ENCODE measurements around the gene ARMC8. TPM values are rescaled to one million over a fixed set of nuclear protein-coding genes. Genes with fewer than 3 reads are reported as not detected.

Gene ARMC8
- total RNA-seq, 1 donor from 2014 or later: 46.5 TPM

DNA sequence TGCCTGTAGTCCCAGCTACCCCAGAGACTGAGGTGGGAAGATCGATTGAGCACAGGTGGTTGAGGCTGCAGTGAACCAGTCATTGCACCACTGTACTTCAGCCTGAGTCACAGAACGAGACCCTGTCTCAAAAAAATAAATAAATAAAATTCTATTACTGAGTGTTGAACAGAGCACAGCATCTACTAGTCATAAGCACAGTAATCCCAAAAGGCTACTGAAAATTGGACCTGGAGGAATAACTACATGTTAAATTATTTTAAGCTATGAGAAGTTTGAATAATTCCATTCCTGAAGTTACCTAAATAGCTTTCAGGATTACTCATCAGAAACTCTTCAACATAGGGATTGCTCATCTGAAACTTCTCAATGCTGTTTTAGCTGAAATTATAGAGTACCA is 43.4 kb downstream of the ARMC8 start:
- Mint-ChIP-seq H3K4me3 (ENCODE audit: unreplicated experiment) (no peak overlapping the region), H3K4me1 (ENCODE audit: unreplicated experiment) (peaks cover 17% of the 10 kb centered on the region), H3K9me3 (ENCODE audit: unreplicated experiment) (no peaks in the 10 kb centered on the region), H3K27ac (ENCODE audit: unreplicated experiment) (no peak overlapping the region), H3K36me3 (ENCODE audit: unreplicated experiment) (peaks cover 40% of the 10 kb centered on the region), H3K27me3 (ENCODE audit: unreplicated experiment) (no peaks in the 10 kb centered on the region)
- no peak for TF ChIP-seq CTCF (IDR thresholded peaks at IDR 0.05)
- no peak for DNase-seq (ENCODE audit: extremely low spot score, unreplicated experiment)

- Mint-ChIP-seq H3K27me3 (ENCODE audit: unreplicated experiment) (no peaks in the 10 kb centered on the region), H3K36me3 (ENCODE audit: unreplicated experiment) (peaks cover 45% of the 10 kb centered on the region), H3K4me3 (ENCODE audit: unreplicated experiment) (no peak overlapping the region), H3K4me1 (ENCODE audit: unreplicated experiment) (peaks cover 9% of the 10 kb centered on the region), H3K9me3 (ENCODE audit: unreplicated experiment) (no peaks in the 10 kb centered on the region), H3K27ac (ENCODE audit: unreplicated experiment) (no peak overlapping the region)
- no peak for TF ChIP-seq CTCF (IDR thresholded peaks at IDR 0.05)
- no peak for DNase-seq (ENCODE audit: extremely low spot score, unreplicated experiment)
Measured at GRCh38 chr3:138232705-138233364, 45.7 kb downstream of the ARMC8 start.

GRCh38 chr3:138234401-138235179 is 47.5 kb downstream of the ARMC8 start:
- TF ChIP-seq CTCF (IDR thresholded peaks at IDR 0.05): no peak
- H3K4me1 Mint-ChIP-seq (ENCODE audit: unreplicated experiment): peaks cover 5% of the 10 kb centered on the region
- H3K27me3 Mint-ChIP-seq (ENCODE audit: unreplicated experiment): no peaks in the 10 kb centered on the region
- H3K27ac Mint-ChIP-seq (ENCODE audit: unreplicated experiment): no peak overlapping the region
- no peaks in the 10 kb centered on the region for H3K9me3 Mint-ChIP-seq (ENCODE audit: unreplicated experiment)
- peaks cover 41% of the 10 kb centered on the region for H3K36me3 Mint-ChIP-seq (ENCODE audit: unreplicated experiment)
- H3K4me3 Mint-ChIP-seq (ENCODE audit: unreplicated experiment): no peak overlapping the region
- DNase-seq (ENCODE audit: extremely low spot score, unreplicated experiment): no peak

DNA sequence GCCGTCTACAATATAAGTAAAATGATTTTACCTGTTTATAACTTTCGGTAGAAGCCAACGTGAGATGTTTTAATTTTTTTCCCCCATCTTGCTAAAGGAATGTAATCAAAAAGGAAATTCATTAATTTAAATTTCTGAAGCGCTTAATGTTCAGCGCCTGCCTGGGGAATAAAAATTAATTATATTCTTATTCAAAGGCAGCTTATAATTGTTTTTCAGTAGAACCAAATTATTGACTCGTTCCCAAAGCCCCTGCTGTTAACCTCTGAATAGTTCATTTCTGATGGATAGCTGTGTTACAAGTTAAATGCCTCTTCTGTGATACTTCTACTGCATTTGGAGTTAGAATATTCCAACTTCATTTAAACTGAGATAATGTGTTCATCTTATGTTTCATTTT is 51.6 kb downstream of the ARMC8 start:
- DNase-seq (ENCODE audit: extremely low spot score, unreplicated experiment): no peak
- no peaks in the 10 kb centered on the region for H3K9me3 Mint-ChIP-seq (ENCODE audit: unreplicated experiment)
- H3K4me1 Mint-ChIP-seq (ENCODE audit: unreplicated experiment): peaks cover 5% of the 10 kb centered on the region
- no peak overlapping the region for H3K4me3 Mint-ChIP-seq (ENCODE audit: unreplicated experiment)
- H3K27me3 Mint-ChIP-seq (ENCODE audit: unreplicated experiment): no peaks in the 10 kb centered on the region
- H3K36me3 Mint-ChIP-seq (ENCODE audit: unreplicated experiment): peaks cover 43% of the 10 kb centered on the region
- H3K27ac Mint-ChIP-seq (ENCODE audit: unreplicated experiment): no peak overlapping the region
- no peak for TF ChIP-seq CTCF (IDR thresholded peaks at IDR 0.05)

GRCh38 chr3:138241061-138241460 is 54.0 kb downstream of the ARMC8 start:
- Mint-ChIP-seq H3K27me3 (ENCODE audit: unreplicated experiment) (no peaks in the 10 kb centered on the region), H3K36me3 (ENCODE audit: unreplicated experiment) (peaks cover 44% of the 10 kb centered on the region), H3K4me3 (ENCODE audit: unreplicated experiment) (no peak overlapping the region), H3K9me3 (ENCODE audit: unreplicated experiment) (no peaks in the 10 kb centered on the region), H3K27ac (ENCODE audit: unreplicated experiment) (no peak overlapping the region), H3K4me1 (ENCODE audit: unreplicated experiment) (no peaks in the 10 kb centered on the region)
- no peak for DNase-seq (ENCODE audit: extremely low spot score, unreplicated experiment)
- TF ChIP-seq CTCF (IDR thresholded peaks at IDR 0.05): no peak

Measured in osteocyte (in vitro differentiated cells).